ENCODE measurements around the gene TMC7.

TMC7 gene

DNA sequence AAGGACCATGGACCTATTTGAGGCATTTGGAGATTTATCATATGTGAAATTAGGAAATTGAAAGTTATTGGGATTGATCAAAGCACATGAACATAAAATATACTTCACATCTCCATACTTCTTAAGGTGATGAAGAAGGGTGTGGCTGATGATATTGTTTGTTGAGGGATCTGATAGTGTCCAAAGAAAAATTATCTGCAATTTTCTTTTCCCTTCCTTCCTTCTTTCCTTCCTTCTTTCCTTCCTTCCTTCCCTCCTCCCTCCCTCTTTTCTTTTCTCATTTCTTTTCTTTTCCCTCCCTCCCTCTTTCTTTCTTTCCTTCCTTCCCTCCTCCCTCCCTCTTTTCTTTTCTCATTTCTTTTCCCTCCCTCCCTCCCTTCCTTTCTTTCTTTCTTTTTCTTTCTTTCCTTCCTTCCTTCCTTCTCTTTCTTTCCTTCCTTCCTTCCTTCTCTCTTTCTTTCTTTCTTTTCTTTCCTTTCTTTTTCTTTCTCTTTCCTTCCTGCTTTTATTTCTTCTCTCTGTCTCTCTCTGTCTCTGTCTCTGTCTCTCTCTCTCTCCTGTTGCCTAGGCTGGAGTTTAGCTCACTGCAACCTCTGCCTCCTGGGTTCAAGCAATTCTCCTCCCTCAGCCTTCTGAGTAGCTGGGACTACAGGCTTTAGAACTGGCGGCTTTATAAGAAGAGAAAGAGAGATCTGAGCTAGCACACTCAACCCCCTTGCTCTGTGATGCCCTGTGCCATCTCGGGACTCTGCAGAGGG is 109.1 kb downstream of the TMC7 start:
- DNase-seq: no peak

DNA sequence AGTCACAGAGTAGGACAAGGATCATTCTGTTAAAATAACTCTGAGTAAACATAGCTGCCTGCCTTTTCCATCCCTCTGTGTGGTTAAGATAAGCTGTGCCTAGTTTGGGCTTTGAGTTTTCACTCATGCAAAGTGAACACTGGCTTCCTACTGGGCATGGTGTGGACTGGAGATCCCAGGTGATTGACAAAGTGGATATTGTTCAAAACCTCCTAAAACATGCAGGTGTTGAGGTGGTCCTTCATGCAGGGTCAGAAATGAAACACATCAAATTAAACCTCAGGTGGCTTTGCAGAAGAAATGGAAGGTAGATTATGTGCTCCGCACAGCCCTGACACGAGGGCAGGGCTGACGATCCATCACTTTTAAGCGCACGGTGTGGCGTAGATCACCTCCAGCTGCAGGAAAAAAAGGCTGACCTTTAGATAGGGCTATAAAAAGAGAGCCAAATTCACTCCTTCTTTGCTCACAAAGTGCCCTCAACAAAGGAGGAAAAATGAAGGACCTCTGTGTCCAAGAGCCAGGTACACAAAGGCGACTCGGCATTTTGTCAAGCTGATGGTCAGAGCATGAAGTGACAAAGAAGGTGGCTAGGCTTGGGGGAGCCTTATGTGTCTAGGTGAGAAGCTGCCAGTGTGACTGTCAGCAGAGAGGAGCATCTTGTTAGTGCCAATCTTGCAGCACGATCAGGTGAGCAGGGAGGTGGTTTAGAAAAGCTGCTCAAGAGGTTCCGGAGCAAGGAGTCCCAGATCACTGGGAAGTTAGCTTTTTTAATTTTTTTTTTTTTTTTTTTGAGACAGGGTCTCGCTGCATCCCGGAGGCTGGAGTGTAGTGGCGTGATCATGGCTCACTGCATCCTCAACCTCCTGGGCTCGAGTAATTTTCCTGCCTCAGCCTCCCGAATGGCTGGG is 110.2 kb downstream of the TMC7 start:
- DNase-seq: no peak

DNA sequence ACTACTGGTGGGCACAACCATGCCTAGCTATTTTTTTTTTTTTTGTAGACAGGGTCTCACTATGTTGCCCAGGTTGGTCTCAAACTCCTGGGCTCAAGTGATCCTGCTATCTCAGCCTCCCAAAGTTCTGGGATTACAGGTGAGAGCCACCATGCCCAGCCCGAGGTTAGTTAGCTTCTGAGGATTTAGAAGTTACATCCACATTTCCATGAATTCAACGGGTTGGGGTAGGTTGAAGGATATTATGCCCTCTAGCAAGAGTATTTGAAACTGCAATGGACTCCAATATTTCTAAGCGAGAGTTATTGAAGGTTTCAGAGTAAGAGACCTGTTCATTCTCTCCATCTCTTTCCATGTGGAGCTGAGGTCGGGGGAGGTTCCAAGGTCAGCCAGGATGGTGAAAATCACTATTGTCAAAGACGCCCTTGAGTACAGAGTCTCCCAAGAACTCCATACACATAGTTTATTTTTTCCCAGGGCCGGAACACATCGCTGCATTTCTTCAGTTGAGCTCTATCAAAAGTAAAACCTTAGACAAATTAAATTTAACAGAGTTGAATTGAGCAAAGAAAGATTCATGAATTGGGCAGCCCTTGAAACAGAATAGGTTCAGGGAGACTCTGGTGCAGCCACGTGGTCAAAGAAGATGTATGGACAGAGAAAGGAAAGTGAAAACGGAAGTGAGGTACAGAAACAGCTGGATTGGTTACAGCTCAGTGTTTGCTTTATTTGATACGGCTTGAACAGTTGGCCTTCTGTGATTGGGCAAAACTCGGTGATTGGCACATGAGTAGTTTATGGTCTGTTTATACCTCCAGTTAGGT is 111.0 kb downstream of the TMC7 start:
- DNase-seq: no peak

DNA sequence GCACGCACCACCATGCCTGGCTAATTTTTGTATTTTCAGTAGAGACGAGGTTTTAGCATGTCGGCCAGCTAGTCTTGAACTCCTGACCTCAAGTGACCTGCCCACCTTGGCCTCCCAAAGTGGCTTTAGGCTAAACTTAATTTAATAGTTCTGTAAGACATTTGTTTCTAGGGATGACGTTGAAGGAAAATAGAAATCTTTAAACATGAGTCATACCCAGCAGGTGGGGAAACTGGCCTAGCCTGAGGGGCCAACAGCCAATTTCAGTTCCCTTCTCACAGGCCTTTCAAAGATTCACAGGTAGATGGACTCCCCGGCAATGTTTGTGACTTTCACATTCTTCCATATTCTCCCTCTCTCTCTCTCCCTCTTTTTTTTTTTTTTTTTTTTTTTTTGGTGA is 111.9 kb downstream of the TMC7 start:
- no peak for DNase-seq

DNA sequence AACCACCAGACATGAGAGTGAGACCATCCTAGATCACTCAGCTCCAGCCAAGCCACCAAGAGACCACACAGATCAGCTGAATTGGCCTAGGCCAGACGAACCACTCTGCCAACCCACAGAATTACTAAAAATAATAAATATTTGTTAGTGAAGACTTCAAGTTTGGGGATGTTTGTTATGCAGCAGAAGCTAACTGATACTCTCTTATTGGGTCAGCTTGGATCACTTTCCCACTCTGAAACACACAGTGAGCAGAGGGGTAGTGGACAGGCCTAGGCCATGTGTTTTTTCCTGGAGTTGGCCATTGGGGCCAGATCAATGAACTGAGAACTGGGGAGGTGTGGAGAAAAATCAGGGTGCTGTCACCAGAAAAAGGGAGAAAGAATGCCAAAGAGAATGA is 114.4 kb downstream of the TMC7 start:
- DNase-seq: no peak

DNA sequence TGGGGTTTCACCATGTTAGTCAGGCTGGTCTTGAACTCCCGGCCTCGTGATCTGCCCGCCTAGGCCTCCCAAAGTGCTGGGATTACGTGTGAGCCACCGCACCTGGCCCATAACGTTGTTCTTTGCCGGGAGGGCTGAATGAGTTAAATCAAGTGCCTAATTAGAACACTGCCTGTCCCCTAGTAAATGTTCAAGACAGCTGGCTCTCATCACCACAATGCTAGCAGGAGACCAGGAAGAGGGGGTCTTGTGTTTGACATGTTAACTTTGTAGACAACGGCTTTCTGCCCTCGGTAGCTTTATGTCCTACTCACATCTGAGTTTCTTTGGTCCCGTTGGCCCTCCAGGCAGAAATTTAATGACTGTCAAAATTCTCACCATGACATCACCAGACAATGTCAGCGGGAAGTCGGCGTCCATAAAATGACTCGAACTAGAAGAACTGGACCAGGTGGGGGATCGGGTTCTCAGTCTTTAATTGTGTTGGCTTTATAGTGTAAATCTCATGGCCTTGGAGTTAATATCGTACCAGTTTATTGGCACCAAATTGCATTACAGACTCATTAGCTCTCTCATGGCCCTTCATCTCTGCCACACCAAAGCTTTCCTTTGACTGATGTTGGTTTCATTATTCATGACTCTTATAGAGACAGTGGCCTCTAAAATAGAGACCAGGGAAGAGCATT is 118.6 kb downstream of the TMC7 start:
- DNase-seq: no peak

DNA sequence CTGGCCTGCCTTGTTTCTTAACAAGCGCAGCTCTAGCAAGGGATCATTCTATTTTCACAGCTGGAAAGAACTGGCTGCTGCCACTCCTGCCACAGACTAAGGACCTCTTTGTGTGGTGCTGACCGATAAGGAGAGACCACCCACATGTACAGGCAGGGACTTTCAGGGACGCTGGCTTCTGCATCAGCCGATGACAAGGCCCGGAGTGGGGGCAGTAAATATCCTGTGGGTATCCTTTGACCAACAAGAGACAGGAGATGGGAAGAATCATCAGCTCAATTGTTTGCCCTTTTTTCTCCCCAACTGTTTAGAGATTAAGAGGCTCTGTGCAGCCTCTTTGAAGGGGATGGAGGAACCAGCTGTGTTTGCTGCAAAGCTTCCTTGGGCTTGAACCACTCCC is 120.9 kb downstream of the TMC7 start:
- no peak for DNase-seq

DNA sequence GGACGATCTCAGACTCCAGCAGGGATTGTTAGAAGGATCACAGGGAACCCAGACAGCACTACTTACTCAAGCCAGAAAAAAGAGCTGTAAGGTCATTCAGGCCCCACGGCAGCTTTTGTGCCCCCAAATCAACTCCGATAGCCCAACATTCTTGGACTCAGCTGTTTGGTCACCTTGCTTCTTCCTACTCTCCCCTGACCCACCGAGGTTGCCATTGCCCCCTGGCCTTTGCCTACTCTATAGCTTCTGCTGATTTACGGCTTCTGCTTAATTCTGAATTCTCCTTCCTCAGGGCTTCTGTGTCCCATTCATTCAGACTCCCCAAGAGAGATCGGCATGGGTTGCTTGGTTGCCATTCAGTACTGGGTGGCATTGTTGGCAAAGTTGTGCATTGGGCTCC is 121.4 kb downstream of the TMC7 start:
- no peak for DNase-seq

DNA sequence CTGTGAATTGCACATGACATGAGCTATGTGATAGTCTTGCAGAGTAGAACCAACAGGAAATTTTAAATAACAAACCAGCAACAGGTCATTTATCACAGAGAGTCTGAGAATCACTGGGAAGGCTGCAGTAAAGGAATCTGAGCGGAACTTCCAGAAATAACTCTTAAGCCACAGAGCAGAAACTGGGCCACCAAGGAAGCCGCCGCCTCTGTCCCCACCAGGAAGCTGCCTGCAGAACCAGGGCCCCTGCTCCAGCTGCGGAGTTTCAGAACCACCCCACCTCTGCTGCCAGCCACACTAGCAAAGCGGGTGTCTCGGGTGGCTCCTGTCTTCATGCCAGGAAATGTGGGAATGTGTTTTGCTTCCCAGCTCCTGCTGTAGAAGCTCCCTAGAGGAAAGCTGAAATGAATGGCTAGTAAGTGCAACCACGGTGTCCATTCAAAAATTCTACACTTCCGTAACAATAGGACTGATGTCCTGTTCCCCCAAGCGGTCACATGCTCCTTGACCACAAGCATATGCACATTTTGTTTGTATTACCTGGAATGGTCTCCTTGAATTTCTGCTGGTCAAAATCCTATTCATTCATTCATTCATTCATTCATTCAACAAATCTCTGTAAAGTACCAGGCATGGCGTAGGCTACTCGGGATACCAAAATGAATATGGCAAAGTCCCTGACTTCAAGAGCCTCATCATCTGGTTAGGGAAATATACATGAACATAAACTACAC is 122.3 kb downstream of the TMC7 start:
- DNase-seq: no peak

DNA sequence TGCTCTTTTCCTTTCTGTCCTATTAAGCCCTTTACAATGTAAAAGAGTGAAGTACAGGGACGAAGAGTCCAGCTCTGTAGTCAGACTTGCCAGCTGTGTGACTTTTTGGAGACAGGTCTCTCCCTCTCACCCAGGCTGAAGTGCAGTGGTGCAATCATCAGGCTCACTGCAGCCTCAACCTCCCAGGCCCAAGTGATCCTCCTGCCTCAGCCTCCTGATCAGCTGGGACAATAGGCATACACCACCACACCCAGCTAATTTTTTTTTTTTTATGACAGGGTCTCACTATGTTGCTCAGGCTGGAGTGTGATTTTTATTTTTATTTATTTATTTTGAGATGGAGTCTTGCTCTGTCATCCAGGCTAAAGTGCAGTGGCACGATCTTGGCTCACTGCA is 122.9 kb downstream of the TMC7 start:
- DNase-seq: no peak

DNA sequence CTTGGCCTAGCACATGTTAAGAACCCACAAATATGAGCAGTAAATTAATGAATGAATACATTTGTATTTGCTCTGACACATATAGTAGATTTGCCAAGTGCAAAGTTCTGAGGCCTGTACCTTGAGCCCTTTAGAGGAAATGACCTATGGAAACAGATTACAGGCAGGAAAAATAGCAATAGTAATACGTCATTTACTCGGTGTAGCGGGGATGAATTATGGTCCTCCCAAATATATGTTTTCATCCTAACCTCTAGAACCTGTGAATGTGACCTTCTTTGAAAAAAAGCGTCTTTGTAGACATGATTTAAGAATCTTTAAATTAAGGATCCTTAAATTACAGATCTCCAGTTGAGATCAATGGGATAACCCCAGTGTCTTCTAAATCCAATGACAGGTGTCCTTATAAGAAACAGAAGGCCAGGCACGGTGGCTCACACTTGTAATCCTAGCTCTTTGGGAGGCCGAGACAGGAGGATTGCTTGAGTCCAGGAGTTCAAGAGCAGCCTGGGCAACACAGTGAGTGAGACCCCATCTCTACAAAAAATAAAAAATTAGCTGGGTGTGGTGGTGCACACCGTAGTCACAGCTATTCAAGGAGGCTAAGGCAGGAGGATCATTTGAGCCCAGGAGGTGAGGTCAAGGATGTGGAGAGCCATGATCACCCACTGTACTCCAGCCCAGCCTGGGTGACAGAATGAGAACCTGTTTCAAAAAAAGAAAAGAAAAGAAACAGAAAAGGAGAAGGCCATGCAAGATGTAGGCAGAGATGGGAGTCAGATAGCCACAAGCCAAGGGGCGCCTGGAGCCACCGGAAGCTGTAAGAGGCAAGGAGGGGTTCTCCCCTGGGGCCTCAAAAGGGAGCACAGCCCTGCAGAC is 124.9 kb downstream of the TMC7 start:
- no peak for DNase-seq

DNA sequence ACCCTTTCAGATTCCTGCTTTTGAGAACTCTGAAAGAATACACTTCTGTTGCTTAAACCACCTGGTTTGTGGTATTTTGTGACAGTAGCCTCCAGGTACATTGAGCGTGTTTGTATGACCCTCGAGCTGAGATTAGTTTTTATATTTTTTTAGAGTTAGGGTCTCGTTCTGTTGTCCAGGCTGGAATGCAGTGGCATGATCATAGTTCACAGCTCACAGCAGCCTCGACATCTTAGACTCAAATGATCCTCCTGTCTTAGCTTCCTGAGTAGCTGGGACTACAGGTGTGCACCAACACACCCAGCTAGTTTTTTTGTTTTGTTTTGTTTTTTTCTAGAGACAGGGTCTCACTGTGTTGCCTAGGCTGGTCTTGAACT is 125.5 kb downstream of the TMC7 start:
- DNase-seq: no peak

DNA sequence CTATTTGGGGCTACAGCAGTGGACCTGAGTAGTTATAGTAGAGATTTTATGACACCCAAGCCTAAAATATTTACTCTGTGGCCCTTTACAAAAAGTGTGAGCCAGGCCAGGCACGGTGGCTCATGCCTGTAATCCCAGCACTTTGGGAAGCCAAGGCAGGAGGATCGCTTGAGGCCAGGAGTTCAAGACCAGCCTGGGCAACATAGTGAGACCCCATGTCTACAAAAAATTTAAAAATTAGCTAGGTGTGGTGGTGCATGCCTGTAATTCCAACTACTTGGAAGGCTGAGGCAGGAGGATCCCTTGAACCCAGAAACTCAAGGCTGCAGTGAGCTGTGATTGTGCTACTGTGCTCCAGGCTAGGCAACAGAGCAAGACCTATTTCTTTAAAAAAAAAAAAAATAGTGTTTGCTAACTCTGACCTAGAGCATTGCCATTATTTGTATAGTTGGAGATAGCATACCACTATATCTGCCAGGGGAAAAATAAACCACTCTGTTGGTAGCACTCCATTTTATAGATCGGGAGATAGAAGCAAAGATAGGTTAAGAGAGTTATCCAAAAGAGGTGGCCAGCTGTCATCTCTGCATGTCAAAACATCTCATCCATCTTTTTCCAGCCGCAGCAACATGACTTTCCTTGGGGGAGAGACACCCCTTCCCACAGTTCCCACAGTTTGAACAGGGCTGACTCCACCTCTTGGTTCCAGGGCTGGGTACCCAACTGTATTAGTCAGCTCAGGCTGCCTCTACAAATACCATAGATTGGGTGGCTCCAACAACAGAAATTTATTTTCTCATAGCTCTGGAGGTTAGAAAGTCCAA is 127.0 kb downstream of the TMC7 start:
- no peak for DNase-seq

DNA sequence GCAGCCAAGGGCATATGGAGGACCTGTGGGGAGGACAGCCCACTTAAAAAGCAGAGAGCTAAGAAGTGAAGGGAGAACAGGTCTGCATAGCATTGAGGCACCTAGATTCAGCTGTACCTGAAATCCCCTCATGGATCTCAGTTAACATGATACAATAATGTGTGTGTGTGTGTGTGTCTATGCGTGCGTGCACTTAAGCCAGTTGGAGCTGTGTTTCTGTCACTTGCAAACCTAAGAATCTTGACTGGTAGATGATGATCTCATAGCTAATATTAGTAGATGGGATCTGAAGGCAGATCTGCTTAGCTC is 128.3 kb downstream of the TMC7 start:
- DNase-seq: no peak

Measured in cortex of kidney (tissue), 1 donor.